NT2/D1 (cell line): ENCODE results near the gene HOXD11.

Source experiments
- DNase-seq: peaks from one replicate; pipeline ENCODE4 v3.0.0-alpha.2; 2011; ENCODE audit warnings: low read depth, low spot score
- H3K27me3 ChIP-seq: 2 replicates; pipeline ENCODE4 v1.6.0; 2011; ENCODE audit warnings: mild to moderate bottlenecking; ENCODE audit not compliant: insufficient read length, insufficient read depth
- H3K36me3 ChIP-seq: 2 replicates; pipeline ENCODE4 v1.6.1; 2011; ENCODE audit warnings: mild to moderate bottlenecking, low read length, mixed read lengths; ENCODE audit not compliant: insufficient read depth, insufficient read length
- H3K4me1 ChIP-seq: 2 replicates; pipeline ENCODE4 v1.5.1; 2011; ENCODE audit not compliant: insufficient read depth, insufficient read length
- H3K4me3 ChIP-seq: 2 replicates; pipeline ENCODE4 v1.5.1; 2011; ENCODE audit warnings: low read depth; ENCODE audit not compliant: insufficient read length
- H3K9ac ChIP-seq: 2 replicates; pipeline ENCODE4 v1.6.0; 2011; ENCODE audit warnings: low read depth; ENCODE audit not compliant: insufficient read length
- H3K9me3 ChIP-seq: 2 replicates; pipeline ENCODE4 v1.5.1; 2011; ENCODE audit warnings: mild to moderate bottlenecking, low read length; ENCODE audit not compliant: insufficient read depth
- SUZ12 ChIP-seq: IDR thresholded peaks from 2 replicates; pipeline ENCODE4 v1.6.1; 2011; ENCODE audit not compliant: insufficient read length, insufficient read depth; ENCODE audit errors: extremely low read depth
- YY1 ChIP-seq: IDR thresholded peaks from 2 replicates; pipeline ENCODE4 v1.6.1; 2011; ENCODE audit not compliant: insufficient read length, insufficient read depth
- ZNF274 ChIP-seq: IDR thresholded peaks from 2 replicates; pipeline ENCODE4 v1.6.1; 2011; ENCODE audit warnings: mild to moderate bottlenecking, low read depth, low read length

The HOXD11 gene

DNA sequence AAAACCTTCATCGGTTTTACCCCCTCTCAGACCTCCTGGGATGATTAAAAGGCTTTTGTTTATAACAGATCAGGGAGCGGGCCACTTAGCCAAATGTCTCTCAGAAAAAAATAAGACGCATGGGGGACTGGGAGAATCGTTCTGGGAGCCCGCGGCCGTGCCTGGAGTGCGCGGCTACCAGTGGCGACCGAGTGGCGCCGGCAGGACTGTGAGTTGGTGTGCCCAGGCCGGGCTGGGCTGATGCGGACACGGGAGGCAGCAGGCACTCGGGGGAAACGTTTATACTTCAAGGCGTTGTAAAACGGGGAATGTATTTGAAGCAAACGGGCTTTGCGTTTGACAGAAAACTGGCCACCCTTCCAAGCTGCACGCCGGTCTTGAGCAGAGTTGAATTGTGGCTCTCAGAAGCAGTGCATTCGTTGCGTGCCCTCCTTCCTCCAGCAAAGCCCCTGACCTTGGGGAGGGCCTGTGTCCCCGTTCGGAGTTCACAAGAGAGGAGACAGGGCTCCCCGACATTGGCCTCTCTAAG, 4.8 kb downstream of the HOXD11 start:
- TF ChIP-seq SUZ12 = no peak
- no peak overlapping the region for H3K4me3 ChIP-seq
- no peak for DNase-seq
- 0 out of 2 replicates have a peak, but pooled peaks cover 4% of the 10 kb centered on the region for H3K9me3 ChIP-seq
- H3K36me3 ChIP-seq = peaks cover 7% of the 10 kb centered on the region
- H3K4me1 ChIP-seq = peaks cover 3% of the 10 kb centered on the region
- H3K9ac ChIP-seq = no peak overlapping the region
- peaks cover 98% of the 10 kb centered on the region for H3K27me3 ChIP-seq

DNA sequence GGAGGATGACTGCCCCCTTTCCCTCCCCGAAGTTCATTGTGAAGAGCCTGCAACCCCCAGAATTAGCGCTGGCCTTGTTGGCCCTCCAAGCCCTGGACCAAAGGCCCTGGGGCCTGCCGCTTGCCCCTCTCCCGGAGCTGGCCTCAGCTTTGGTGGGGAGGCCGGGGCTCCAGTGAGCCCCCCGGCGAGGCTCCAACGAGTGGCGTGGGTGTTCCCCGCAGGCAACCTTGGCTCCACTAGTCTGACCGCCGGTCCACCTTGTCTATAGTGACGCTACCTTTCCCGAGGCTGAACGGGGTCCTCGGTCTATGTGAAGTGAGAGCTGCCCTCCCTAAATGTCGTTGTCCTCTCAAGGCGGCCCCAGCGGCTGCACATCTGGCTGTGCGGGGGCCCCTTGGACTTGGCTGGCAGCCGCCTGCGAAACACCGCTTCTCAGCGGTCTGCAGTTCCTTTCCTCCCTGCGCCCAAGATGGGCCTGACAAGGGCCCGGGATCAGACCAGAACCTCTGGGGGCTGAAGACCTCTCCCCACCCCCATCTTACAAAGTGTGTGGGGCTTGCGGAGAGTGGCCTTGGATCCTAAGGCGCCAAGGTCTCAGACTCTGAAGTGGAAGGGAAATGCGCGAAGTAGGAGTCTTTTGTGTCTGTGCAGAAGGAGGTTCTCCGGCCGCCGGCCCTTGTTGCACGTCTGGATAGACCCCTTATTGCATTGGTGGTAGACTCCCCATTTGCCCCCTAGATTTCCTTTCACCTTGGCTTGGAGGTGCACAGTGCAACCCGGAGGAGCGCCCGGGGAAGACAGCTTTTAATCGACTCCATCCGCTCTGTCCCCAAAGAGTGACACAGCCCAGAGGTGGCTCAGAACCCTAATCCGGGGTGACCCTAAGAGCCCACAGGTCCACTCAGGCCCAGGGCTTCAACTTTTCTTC, 5.6 kb downstream of the HOXD11 start:
- Histone ChIP-seq H3K9ac (no peak overlapping the region), H3K9me3 (peaks cover 10% of the 10 kb centered on the region; the same call in 1 of the 2 replicates), H3K4me3 (no peak overlapping the region), H3K4me1 (peaks cover 3% of the 10 kb centered on the region), H3K27me3 (peaks cover 99% of the 10 kb centered on the region), H3K36me3 (peaks cover 13% of the 10 kb centered on the region)
- DNase-seq = no peak
- no peak for TF ChIP-seq SUZ12
- no peak for TF ChIP-seq YY1
- TF ChIP-seq ZNF274 = no peak

DNA sequence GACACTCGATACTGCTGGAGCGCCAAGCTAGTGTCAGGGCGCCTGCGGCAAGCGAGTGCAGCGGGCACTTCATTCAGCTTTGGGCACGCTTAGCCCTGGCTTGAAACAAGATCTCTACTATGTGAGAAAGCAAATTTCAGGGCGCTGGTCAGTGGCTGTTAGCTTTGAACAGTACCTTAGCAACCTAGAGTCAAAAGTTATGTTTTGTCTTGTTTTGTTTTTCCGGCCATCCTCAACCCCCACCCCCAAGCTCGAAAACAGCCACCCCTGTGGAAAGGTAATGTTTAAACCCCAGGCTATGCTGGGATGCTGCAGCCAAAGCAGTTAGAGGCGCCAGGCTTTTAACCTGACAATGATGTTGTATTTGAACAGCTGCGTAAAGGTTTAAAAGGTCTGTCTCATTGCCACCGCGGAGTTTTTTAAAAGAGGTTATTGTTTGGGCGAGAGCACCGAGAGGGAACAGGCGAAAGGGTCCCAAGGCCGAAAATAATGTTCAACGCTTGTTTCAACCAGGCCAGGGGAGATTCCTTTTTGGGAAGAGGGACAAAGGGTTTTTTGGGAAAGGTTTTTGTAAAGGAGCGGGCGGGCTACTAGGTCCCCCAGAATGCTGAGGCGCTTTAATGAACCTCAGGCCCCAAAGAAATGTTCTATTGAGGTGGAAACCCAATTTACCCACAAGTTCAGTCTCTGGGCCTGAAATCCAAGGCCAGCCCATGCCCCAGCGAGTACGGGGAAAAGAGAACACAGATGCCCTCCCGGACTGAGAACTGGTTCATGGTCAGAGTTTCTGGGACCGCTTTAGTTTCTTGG, 7.2 kb downstream of the HOXD11 start:
- H3K9ac ChIP-seq = no peak overlapping the region
- DNase-seq = no peak
- TF ChIP-seq SUZ12 (no peak), ZNF274 (no peak), YY1 (no peak)
- H3K9me3 ChIP-seq = peaks cover 10% of the 10 kb centered on the region; the same call in 1 of the 2 replicates
- no peak overlapping the region for H3K4me3 ChIP-seq
- peaks cover 2% of the 10 kb centered on the region for H3K4me1 ChIP-seq
- peaks cover 99% of the 10 kb centered on the region for H3K27me3 ChIP-seq
- peaks cover 15% of the 10 kb centered on the region for H3K36me3 ChIP-seq

DNA sequence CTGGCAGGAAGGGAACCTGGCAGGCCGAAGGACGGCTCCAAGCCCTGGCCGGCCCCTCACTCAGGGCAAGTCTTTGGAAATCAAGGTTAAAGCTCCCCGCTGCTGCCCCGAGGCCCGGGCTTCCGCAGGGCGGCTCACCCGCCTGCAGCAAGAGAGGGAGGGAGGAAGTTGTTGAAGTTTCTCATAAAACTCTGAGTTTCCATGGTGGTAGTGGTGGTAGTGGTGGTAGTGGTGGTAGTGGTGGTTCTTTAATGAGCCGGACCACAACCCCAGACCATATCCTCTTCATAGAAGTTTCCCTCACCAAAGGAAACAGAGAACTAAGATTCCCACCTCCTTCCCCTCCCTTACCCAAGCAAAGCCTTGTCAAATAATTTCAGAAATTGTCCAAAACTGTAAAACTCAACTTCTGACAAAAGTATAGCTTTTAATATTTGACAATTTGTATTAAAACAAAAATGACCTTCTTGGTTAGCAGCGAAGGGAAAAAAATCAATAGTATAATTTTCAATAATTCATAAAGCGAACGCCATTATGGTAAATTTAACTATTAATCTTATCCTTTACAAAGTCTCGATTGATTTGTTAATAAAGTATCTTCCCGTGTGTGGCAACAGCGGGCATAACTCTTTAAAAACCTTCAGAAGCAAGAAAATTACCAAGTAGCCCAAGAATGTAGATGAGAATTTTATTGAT, 8.0 kb downstream of the HOXD11 start:
- H3K36me3 ChIP-seq = peaks cover 15% of the 10 kb centered on the region
- H3K4me1 ChIP-seq = peaks cover 2% of the 10 kb centered on the region
- no peak overlapping the region for H3K4me3 ChIP-seq
- peaks cover 99% of the 10 kb centered on the region for H3K27me3 ChIP-seq
- TF ChIP-seq YY1 (no peak), SUZ12 (no peak), ZNF274 (no peak)
- H3K9ac ChIP-seq = no peak overlapping the region
- DNase-seq = no peak
- H3K9me3 ChIP-seq = peaks cover 10% of the 10 kb centered on the region; the same call in 1 of the 2 replicates

DNA sequence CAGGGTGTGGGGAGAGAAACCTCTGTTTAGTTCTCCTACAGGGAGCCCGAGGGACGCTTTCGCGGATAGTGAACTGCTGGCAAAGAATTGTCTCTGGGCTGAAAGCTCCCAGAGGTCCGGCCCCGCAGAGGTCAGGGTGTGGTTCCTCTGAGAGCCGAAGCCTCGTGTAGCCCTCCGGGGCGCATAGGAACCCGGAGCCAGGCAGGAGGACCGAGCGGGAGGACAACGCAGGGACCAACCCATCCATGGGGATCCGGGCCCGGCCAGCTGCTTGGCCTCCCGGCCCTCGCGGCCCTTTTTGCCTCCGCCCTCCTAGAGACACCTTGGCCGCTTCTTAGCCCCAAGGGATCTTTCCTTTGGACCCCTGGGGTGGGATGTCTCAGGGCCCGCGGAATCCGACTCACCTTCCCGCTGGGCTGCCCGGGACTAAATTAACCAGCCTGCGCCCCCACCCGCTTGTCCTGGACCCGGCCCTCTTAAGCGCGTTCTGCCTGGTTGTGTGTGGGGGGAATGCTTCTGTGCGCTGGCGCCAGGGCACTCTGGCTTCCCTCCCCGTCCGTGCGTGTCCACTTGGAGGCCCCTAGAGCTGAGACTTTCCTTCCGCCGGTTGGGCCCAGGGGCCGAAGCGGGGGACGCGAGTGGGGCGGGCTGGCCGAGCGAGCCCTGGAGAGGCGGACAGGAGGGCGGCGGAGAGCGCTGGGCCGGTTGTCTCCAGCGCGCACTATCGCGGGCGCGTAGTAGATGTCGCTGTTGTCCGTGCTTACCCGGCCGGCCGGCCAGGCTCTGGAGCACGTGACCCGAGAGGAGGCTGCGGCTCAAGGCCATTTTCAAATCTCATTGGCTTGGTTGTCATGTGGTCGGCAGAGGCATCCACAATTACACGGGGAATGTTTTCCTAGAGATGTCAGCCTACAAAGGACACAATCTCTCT, 9.1 kb downstream of the HOXD11 start, which contains the start of gene HOXD10:
HOXD10 (plus strand) TSS at position 896 of the 931 bp plus-strand sequence. CDS start 56 bp downstream, outside the sequence.
- Histone ChIP-seq H3K4me3 (peak within 1 kb of the TSS; percentile 15), H3K27me3 (peaks cover 99% of the 10 kb centered on the region)
- DNase-seq = no peak

More for the DNA sequence above, 9.1 kb downstream of the HOXD11 start, which contains the start of gene HOXD10:
- H3K4me1 ChIP-seq = peaks cover 2% of the 10 kb centered on the region
- TF ChIP-seq ZNF274 = no peak
- no peak for TF ChIP-seq SUZ12
- no peak for TF ChIP-seq YY1
- peaks cover 15% of the 10 kb centered on the region for H3K36me3 ChIP-seq
- H3K9me3 ChIP-seq = peaks cover 10% of the 10 kb centered on the region; the same call in 1 of the 2 replicates
- H3K9ac ChIP-seq = no peak within 1 kb of the TSS
